HEK293 (cell line): Measurements from ENCODE around the gene ASPSCR1.

Experiments used
- CTCF ChIA-PET: fragments of 350-600 bp; formaldehyde crosslinking; extraction: SDS; loops from one replicate; lab custom pipeline; 2021; ENCODE audit warnings: antibody characterized with exemption; lab: Yijun Ruan, JAX
- POLR2A ChIA-PET: fragments of 300-600 bp; formaldehyde crosslinking; extraction: SDS; loops from one replicate; lab custom pipeline; 2020; ENCODE audit warnings: antibody characterized with exemption, inconsistent platforms; lab: Yijun Ruan, JAX
- H3K27ac ChIP-seq: fragments of 200-500 bp; sonication (Bioruptor generic); 2 replicates; pipeline ENCODE4 v1.5.1; 2014; ENCODE audit warnings: low read depth, low read length, control low read depth, inconsistent platforms; ENCODE audit errors: extremely low read depth
- H3K36me3 ChIP-seq, 2 experiments: fragments of 200-500 bp in 1 of 2; sonication (Bioruptor generic) in 1 of 2; 1 replicate in 1 of 2; 2 replicates in 1 of 2; pipeline ENCODE4 v1.5.1; 2014 to 2017; ENCODE audit warnings: inconsistent platforms in 2 of 2, low read length in 2 of 2; ENCODE audit not compliant: control insufficient read depth in 2 of 2, insufficient read depth in 1 of 2
- H3K4me1 ChIP-seq: fragments of 200-500 bp; sonication (Bioruptor generic); 2 replicates; pipeline ENCODE4 v1.5.1; 2014; ENCODE audit warnings: mild to moderate bottlenecking, low read length, inconsistent platforms; ENCODE audit not compliant: control insufficient read depth, insufficient read depth
- H3K4me3 ChIP-seq: 2 replicates; pipeline ENCODE4 v1.5.1; 2011; ENCODE audit warnings: low read depth, mild to moderate bottlenecking, control low read depth, low read length, moderate library complexity
- H3K9me3 ChIP-seq: fragments of 200-500 bp; sonication (Bioruptor generic); 2 replicates; pipeline ENCODE4 v1.5.1; 2014; ENCODE audit warnings: low read depth, low read length, inconsistent platforms; ENCODE audit not compliant: control insufficient read depth, insufficient read depth
- BCL11B ChIP-seq: fragments of 450-650 bp; formaldehyde crosslinking; IDR thresholded peaks from 2 replicates; pipeline ENCODE4 v1.5.1; 2016; ENCODE audit warnings: low read depth, missing biosample characterization, missing genetic modification characterization
- ELK4 ChIP-seq: IDR thresholded peaks from 2 replicates; pipeline ENCODE4 v1.6.1; 2011; ENCODE audit warnings: mild to moderate bottlenecking, low read depth, low read length, borderline replicate concordance
- GFI1B ChIP-seq: fragments of 450-650 bp; formaldehyde crosslinking; IDR thresholded peaks from 2 replicates; pipeline ENCODE4 v1.5.1; 2016; ENCODE audit warnings: missing biosample characterization, missing genetic modification characterization
- GLIS1 ChIP-seq: fragments of 450-650 bp; formaldehyde crosslinking; IDR thresholded peaks from 2 replicates; pipeline ENCODE4 v1.5.1; 2016; ENCODE audit warnings: missing biosample characterization, missing genetic modification characterization
- HOXC10 ChIP-seq: sonication (generic); formaldehyde crosslinking; IDR thresholded peaks from 2 replicates; pipeline ENCODE4 v1.8.1; 2023; ENCODE audit warnings: mild to moderate bottlenecking, missing genetic modification reagents
- KLF17 ChIP-seq: fragments of 450-650 bp; formaldehyde crosslinking; IDR thresholded peaks from 2 replicates; pipeline ENCODE4 v1.5.1; 2016; ENCODE audit warnings: missing biosample characterization, missing genetic modification characterization
- KLF9 ChIP-seq: fragments of 450-650 bp; formaldehyde crosslinking; IDR thresholded peaks from 2 replicates; pipeline ENCODE4 v1.5.1; 2016; ENCODE audit warnings: missing biosample characterization, missing genetic modification characterization, low read depth
- PATZ1 ChIP-seq: fragments of 450-650 bp; formaldehyde crosslinking; IDR thresholded peaks from 2 replicates; pipeline ENCODE4 v1.5.1; 2016; ENCODE audit warnings: missing biosample characterization, missing genetic modification characterization
- PBX3 ChIP-seq: sonication (generic); formaldehyde crosslinking; IDR thresholded peaks from 2 replicates; pipeline ENCODE4 v1.8.1; 2022; ENCODE audit warnings: mild to moderate bottlenecking, moderate library complexity, missing genetic modification reagents
- PRDM10 ChIP-seq: fragments of 450-650 bp; formaldehyde crosslinking; IDR thresholded peaks from 2 replicates; pipeline ENCODE4 v1.5.1; 2016; ENCODE audit warnings: missing biosample characterization, missing genetic modification characterization
- RBAK ChIP-seq: fragments of 450-650 bp; formaldehyde crosslinking; IDR thresholded peaks from 2 replicates; pipeline ENCODE4 v1.5.1; 2016; ENCODE audit warnings: missing biosample characterization, missing genetic modification characterization
- SCRT1 ChIP-seq: fragments of 450-650 bp; formaldehyde crosslinking; IDR thresholded peaks from 2 replicates; pipeline ENCODE4 v1.5.1; 2016; ENCODE audit warnings: missing biosample characterization, missing genetic modification characterization, borderline replicate concordance
- SCRT2 ChIP-seq: fragments of 450-650 bp; formaldehyde crosslinking; IDR thresholded peaks from 2 replicates; pipeline ENCODE4 v1.5.1; 2016; ENCODE audit warnings: missing biosample characterization, missing genetic modification characterization
- TCF7L2 ChIP-seq: IDR thresholded peaks from 2 replicates; pipeline ENCODE4 v1.6.1; 2011; ENCODE audit warnings: low read depth, mild to moderate bottlenecking, inconsistent platforms, low read length, moderate library complexity, borderline replicate concordance
- WT1 ChIP-seq: fragments of 450-650 bp; formaldehyde crosslinking; IDR thresholded peaks from 2 replicates; pipeline ENCODE4 v1.5.1; 2016; ENCODE audit warnings: missing biosample characterization, missing genetic modification characterization
- ZBTB44 ChIP-seq: fragments of 450-650 bp; IDR thresholded peaks from 2 replicates; pipeline ENCODE4 v1.5.1; 2018; ENCODE audit warnings: missing biosample characterization, mild to moderate bottlenecking, missing genetic modification characterization
- ZBTB49 ChIP-seq: fragments of 450-650 bp; formaldehyde crosslinking; IDR thresholded peaks from 2 replicates; pipeline ENCODE4 v1.5.1; 2016; ENCODE audit warnings: missing biosample characterization, missing genetic modification characterization, low read depth
- ZFHX2 ChIP-seq: fragments of 450-650 bp; formaldehyde crosslinking; conservative IDR thresholded peaks from 2 replicates; pipeline ENCODE4 v1.5.1; 2016; ENCODE audit warnings: missing biosample characterization, missing genetic modification characterization
- ZFP41 ChIP-seq: fragments of 450-650 bp; formaldehyde crosslinking; IDR thresholded peaks from 2 replicates; pipeline ENCODE4 v1.5.1; 2016; ENCODE audit warnings: missing biosample characterization, missing genetic modification characterization, borderline replicate concordance
- ZNF121 ChIP-seq: fragments of 450-650 bp; formaldehyde crosslinking; IDR thresholded peaks from 2 replicates; pipeline ENCODE4 v1.5.1; 2016; ENCODE audit warnings: missing biosample characterization, missing genetic modification characterization
- ZNF214 ChIP-seq: fragments of 450-650 bp; formaldehyde crosslinking; IDR thresholded peaks from 2 replicates; pipeline ENCODE4 v1.5.1; 2017; ENCODE audit warnings: missing biosample characterization, mild to moderate bottlenecking, missing genetic modification characterization, borderline replicate concordance
- ZNF335 ChIP-seq: fragments of 450-650 bp; formaldehyde crosslinking; conservative IDR thresholded peaks from 2 replicates; pipeline ENCODE4 v1.5.1; 2016; ENCODE audit warnings: missing biosample characterization, missing genetic modification characterization
- ZNF544 ChIP-seq: fragments of 450-650 bp; formaldehyde crosslinking; IDR thresholded peaks from 2 replicates; pipeline ENCODE4 v1.5.0; 2017; ENCODE audit warnings: missing biosample characterization, missing genetic modification characterization
- ZNF549 ChIP-seq: fragments of 450-650 bp; IDR thresholded peaks from 2 replicates; pipeline ENCODE4 v1.5.1; 2018; ENCODE audit warnings: missing biosample characterization, missing genetic modification characterization, mild to moderate bottlenecking, inconsistent platforms, moderate library complexity
- ZNF785 ChIP-seq: fragments of 450-650 bp; formaldehyde crosslinking; IDR thresholded peaks from 2 replicates; pipeline ENCODE4 v1.5.1; 2016; ENCODE audit warnings: missing biosample characterization, missing genetic modification characterization

Gene ASPSCR1

GRCh38 chr17:82065193-82065637, 87.8 kb downstream of the ASPSCR1 start:
- ChIA-PET CTCF (interaction anchor here (0.6 to 1.9 kb wide), 3 partner anchors 11 to 92 kb away, joined by 3 to 5 read pairs (median 3); no protein-coding TSS in a partner anchor), POLR2A (interaction anchor here (0.6 to 2.5 kb wide), 7 partner anchors 12 to 30 kb away, joined by 3 to 19 read pairs (median 4); partner anchors contain the start of genes DCXR and GPS1)
- H3K36me3 ChIP-seq, result peaks cover 0 to 44% of the 10 kb centered on the region in 2 experiments; a peak in 1 of 3 replicates
- H3K27ac ChIP-seq, result peak overlapping the region; percentile 95
- H3K4me3 ChIP-seq, result peak overlapping the region; percentile 83
- H3K9me3 ChIP-seq, result no peaks in the 10 kb centered on the region
- peaks cover 7% of the 10 kb centered on the region; the same call in 1 of the 2 replicates for H3K4me1 ChIP-seq
- TF ChIP-seq TCF7L2 (no peak), ELK4 (no peak), SCRT1 (tag by site-specific recombination) (no peak), ZBTB44 (tag by site-specific recombination) (no peak), WT1 (tag by site-specific recombination) (no peak), ZBTB49 (no peak), ZFHX2 (no peak), PATZ1 (no peak), ZNF121 (tag by site-specific recombination) (no peak), GFI1B (no peak), HOXC10 (CRISPR knock-in tag) (0 out of 2 replicates have a peak, but pooled peaks have one; percentile 17), PBX3 (CRISPR knock-in tag) (no peak), ZNF785 (tag by site-specific recombination) (no peak), SCRT2 (tag by site-specific recombination) (no peak), ZNF549 (tag by site-specific recombination) (no peak), GLIS1 (0 out of 2 replicates have a peak, but pooled peaks have one; percentile 12), KLF17 (tag by site-specific recombination) (no peak), ZNF335 (peak; percentile 73), ZNF214 (no peak), ZFP41 (tag by site-specific recombination) (no peak), ZNF544 (tag by site-specific recombination) (no peak), KLF9 (tag by site-specific recombination) (no peak), PRDM10 (tag by site-specific recombination) (no peak), RBAK (tag by site-specific recombination) (no peak), BCL11B (tag by site-specific recombination) (0 out of 2 replicates have a peak, but pooled peaks have one; percentile 7)
